ENCODE data around the gene TAS2R41.

TAS2R41 gene

GRCh38 chr7:143499743-143500348, 22.2 kb downstream of the TAS2R41 start:
- H3K4me3 ChIP-seq (ENCODE audit: insufficient read depth, low read depth, low read length, poor library complexity, severe bottlenecking): no peak overlapping the region
- no peak overlapping the region for H3K27ac ChIP-seq (ENCODE audit: insufficient read depth, low read length, poor library complexity, severe bottlenecking)
- H3K4me1 ChIP-seq (ENCODE audit: control insufficient read depth, insufficient read depth, low read length, poor library complexity, severe bottlenecking): no peaks in the 10 kb centered on the region

GRCh38 chr7:143503261-143503660, 25.6 kb downstream of the TAS2R41 start:
- Histone ChIP-seq H3K4me1 (ENCODE audit: control insufficient read depth, insufficient read depth, low read length, poor library complexity, severe bottlenecking) (no peaks in the 10 kb centered on the region), H3K36me3 (ENCODE audit: control insufficient read depth, insufficient read depth, low read length) (no peaks in the 10 kb centered on the region), H3K27me3 (replicated peaks; ENCODE audit: control insufficient read depth, insufficient read depth, low read length, poor library complexity, severe bottlenecking) (no peaks in the 10 kb centered on the region), H3K4me3 (ENCODE audit: insufficient read depth, low read depth, low read length, poor library complexity, severe bottlenecking) (no peak overlapping the region), H3K27ac (ENCODE audit: insufficient read depth, low read length, poor library complexity, severe bottlenecking) (no peak overlapping the region), H3K9me3 (ENCODE audit: control insufficient read depth, low read length) (no peaks in the 10 kb centered on the region)
- no peak for DNase-seq

More at GRCh38 chr7:143499743-143500348, 22.2 kb downstream of the TAS2R41 start:
- no peak for DNase-seq
- Histone ChIP-seq H3K27me3 (replicated peaks; ENCODE audit: control insufficient read depth, insufficient read depth, low read length, poor library complexity, severe bottlenecking) (no peaks in the 10 kb centered on the region), H3K9me3 (ENCODE audit: control insufficient read depth, low read length) (no peaks in the 10 kb centered on the region), H3K36me3 (ENCODE audit: control insufficient read depth, insufficient read depth, low read length) (no peaks in the 10 kb centered on the region)

- no peaks in the 10 kb centered on the region for H3K4me1 ChIP-seq (ENCODE audit: control insufficient read depth, insufficient read depth, low read length, poor library complexity, severe bottlenecking)
These were observed 26.7 kb downstream of the TAS2R41 start for GRCh38 chr7:143504215-143504936.

GRCh38 chr7:143504937-143505297, 27.2 kb downstream of the TAS2R41 start:
- Histone ChIP-seq H3K4me1 (ENCODE audit: control insufficient read depth, insufficient read depth, low read length, poor library complexity, severe bottlenecking) (no peaks in the 10 kb centered on the region), H3K9me3 (ENCODE audit: control insufficient read depth, low read length) (no peaks in the 10 kb centered on the region), H3K27ac (ENCODE audit: insufficient read depth, low read length, poor library complexity, severe bottlenecking) (no peak overlapping the region), H3K36me3 (ENCODE audit: control insufficient read depth, insufficient read depth, low read length) (no peaks in the 10 kb centered on the region), H3K27me3 (replicated peaks; ENCODE audit: control insufficient read depth, insufficient read depth, low read length, poor library complexity, severe bottlenecking) (no peaks in the 10 kb centered on the region), H3K4me3 (ENCODE audit: insufficient read depth, low read depth, low read length, poor library complexity, severe bottlenecking) (no peak overlapping the region)
- DNase-seq: no peak

More at GRCh38 chr7:143504215-143504936, 26.7 kb downstream of the TAS2R41 start:
- Histone ChIP-seq H3K27me3 (replicated peaks; ENCODE audit: control insufficient read depth, insufficient read depth, low read length, poor library complexity, severe bottlenecking) (no peaks in the 10 kb centered on the region), H3K4me3 (ENCODE audit: insufficient read depth, low read depth, low read length, poor library complexity, severe bottlenecking) (no peak overlapping the region), H3K9me3 (ENCODE audit: control insufficient read depth, low read length) (no peaks in the 10 kb centered on the region), H3K27ac (ENCODE audit: insufficient read depth, low read length, poor library complexity, severe bottlenecking) (no peak overlapping the region), H3K36me3 (ENCODE audit: control insufficient read depth, insufficient read depth, low read length) (no peaks in the 10 kb centered on the region)
- no peak for DNase-seq

- H3K27ac ChIP-seq (ENCODE audit: insufficient read depth, low read length, poor library complexity, severe bottlenecking): no peak overlapping the region
- no peaks in the 10 kb centered on the region for H3K36me3 ChIP-seq (ENCODE audit: control insufficient read depth, insufficient read depth, low read length)
- H3K4me3 ChIP-seq (ENCODE audit: insufficient read depth, low read depth, low read length, poor library complexity, severe bottlenecking): no peak overlapping the region
- no peaks in the 10 kb centered on the region for H3K4me1 ChIP-seq (ENCODE audit: control insufficient read depth, insufficient read depth, low read length, poor library complexity, severe bottlenecking)
- DNase-seq: no peak
- no peaks in the 10 kb centered on the region for H3K9me3 ChIP-seq (ENCODE audit: control insufficient read depth, low read length)
- no peaks in the 10 kb centered on the region for H3K27me3 ChIP-seq (replicated peaks; ENCODE audit: control insufficient read depth, insufficient read depth, low read length, poor library complexity, severe bottlenecking)
These were observed 28.2 kb downstream of the TAS2R41 start for GRCh38 chr7:143505838-143506237.

- Histone ChIP-seq H3K4me1 (ENCODE audit: control insufficient read depth, insufficient read depth, low read length, poor library complexity, severe bottlenecking) (no peaks in the 10 kb centered on the region), H3K36me3 (ENCODE audit: control insufficient read depth, insufficient read depth, low read length) (no peaks in the 10 kb centered on the region), H3K27ac (ENCODE audit: insufficient read depth, low read length, poor library complexity, severe bottlenecking) (no peak overlapping the region), H3K27me3 (replicated peaks; ENCODE audit: control insufficient read depth, insufficient read depth, low read length, poor library complexity, severe bottlenecking) (no peaks in the 10 kb centered on the region), H3K9me3 (ENCODE audit: control insufficient read depth, low read length) (no peaks in the 10 kb centered on the region), H3K4me3 (ENCODE audit: insufficient read depth, low read depth, low read length, poor library complexity, severe bottlenecking) (no peak overlapping the region)
- DNase-seq: no peak
These were observed 29.4 kb downstream of the TAS2R41 start for GRCh38 chr7:143507094-143507518.

GRCh38 chr7:143507534-143508055, 29.9 kb downstream of the TAS2R41 start:
- no peak for DNase-seq
- H3K4me1 ChIP-seq (ENCODE audit: control insufficient read depth, insufficient read depth, low read length, poor library complexity, severe bottlenecking): no peaks in the 10 kb centered on the region
- no peak overlapping the region for H3K27ac ChIP-seq (ENCODE audit: insufficient read depth, low read length, poor library complexity, severe bottlenecking)
- H3K9me3 ChIP-seq (ENCODE audit: control insufficient read depth, low read length): no peaks in the 10 kb centered on the region
- no peaks in the 10 kb centered on the region for H3K27me3 ChIP-seq (replicated peaks; ENCODE audit: control insufficient read depth, insufficient read depth, low read length, poor library complexity, severe bottlenecking)
- H3K4me3 ChIP-seq (ENCODE audit: insufficient read depth, low read depth, low read length, poor library complexity, severe bottlenecking): no peak overlapping the region
- H3K36me3 ChIP-seq (ENCODE audit: control insufficient read depth, insufficient read depth, low read length): no peaks in the 10 kb centered on the region

- Histone ChIP-seq H3K36me3 (ENCODE audit: control insufficient read depth, insufficient read depth, low read length) (no peaks in the 10 kb centered on the region), H3K4me1 (ENCODE audit: control insufficient read depth, insufficient read depth, low read length, poor library complexity, severe bottlenecking) (no peaks in the 10 kb centered on the region), H3K27me3 (replicated peaks; ENCODE audit: control insufficient read depth, insufficient read depth, low read length, poor library complexity, severe bottlenecking) (no peaks in the 10 kb centered on the region), H3K9me3 (ENCODE audit: control insufficient read depth, low read length) (no peaks in the 10 kb centered on the region), H3K4me3 (ENCODE audit: insufficient read depth, low read depth, low read length, poor library complexity, severe bottlenecking) (no peak overlapping the region), H3K27ac (ENCODE audit: insufficient read depth, low read length, poor library complexity, severe bottlenecking) (no peak overlapping the region)
- DNase-seq: no peak
These were observed 33.4 kb downstream of the TAS2R41 start for GRCh38 chr7:143510854-143511592.

- no peak for DNase-seq
- Histone ChIP-seq H3K4me3 (ENCODE audit: insufficient read depth, low read depth, low read length, poor library complexity, severe bottlenecking) (no peak overlapping the region), H3K27me3 (replicated peaks; ENCODE audit: control insufficient read depth, insufficient read depth, low read length, poor library complexity, severe bottlenecking) (no peaks in the 10 kb centered on the region), H3K9me3 (ENCODE audit: control insufficient read depth, low read length) (no peaks in the 10 kb centered on the region), H3K36me3 (ENCODE audit: control insufficient read depth, insufficient read depth, low read length) (no peaks in the 10 kb centered on the region), H3K27ac (ENCODE audit: insufficient read depth, low read length, poor library complexity, severe bottlenecking) (no peak overlapping the region), H3K4me1 (ENCODE audit: control insufficient read depth, insufficient read depth, low read length, poor library complexity, severe bottlenecking) (no peaks in the 10 kb centered on the region)
These were observed 33.9 kb downstream of the TAS2R41 start for GRCh38 chr7:143511593-143512047.
